Karpas-422 (cell line): ENCODE results near the gene PHC2. TPM values are rescaled to one million over a fixed set of nuclear protein-coding genes. Genes with fewer than 3 reads are reported as not detected.

Source experiments
- DNase-seq: peaks from one replicate; pipeline ENCODE4 v3.0.0-alpha.2; 2015
- H2AFZ ChIP-seq: fragments of 200-600 bp; sonication (generic); 2 replicates; pipeline ENCODE4 v1.6.1; 2014; ENCODE audit warnings: antibody characterized with exemption, low read length, mixed read lengths
- H3K27ac ChIP-seq: fragments of 200-600 bp; sonication (generic); 2 replicates; pipeline ENCODE4 v1.5.1; 2014; ENCODE audit warnings: mild to moderate bottlenecking, low read length, moderate library complexity
- H3K27me3 ChIP-seq: fragments of 200-600 bp; sonication (generic); 2 replicates; pipeline ENCODE4 v1.6.1; 2014; ENCODE audit warnings: low read length, mixed read lengths
- H3K36me3 ChIP-seq: fragments of 200-600 bp; sonication (generic); 2 replicates; pipeline ENCODE4 v1.6.1; 2014; ENCODE audit warnings: low read length, mixed read lengths; ENCODE audit not compliant: insufficient read depth
- H3K4me1 ChIP-seq: fragments of 200-600 bp; sonication (generic); 2 replicates; pipeline ENCODE4 v1.6.1; 2014; ENCODE audit warnings: mild to moderate bottlenecking, low read length, mixed read lengths
- H3K4me2 ChIP-seq: fragments of 200-600 bp; sonication (generic); 2 replicates; pipeline ENCODE4 v1.6.1; 2014; ENCODE audit warnings: low read length, low read depth, mild to moderate bottlenecking; ENCODE audit not compliant: poor library complexity, severe bottlenecking
- H3K4me3 ChIP-seq: fragments of 200-600 bp; sonication (generic); 2 replicates; pipeline ENCODE4 v1.5.1; 2014; ENCODE audit warnings: mild to moderate bottlenecking, antibody characterized with exemption, low read length, mixed read lengths
- H3K79me2 ChIP-seq: fragments of 200-600 bp; sonication (generic); 2 replicates; pipeline ENCODE4 v1.6.1; 2014; ENCODE audit warnings: mild to moderate bottlenecking, low read length, mixed read lengths
- H3K9ac ChIP-seq: fragments of 200-600 bp; sonication (generic); 2 replicates; pipeline ENCODE4 v1.6.0; 2014; ENCODE audit warnings: low read length
- H3K9me2 ChIP-seq: fragments of 200-600 bp; sonication (generic), shearing (Covaris generic); replicated peaks from 2 replicates; pipeline ENCODE4 v1.6.0; 2014; ENCODE audit warnings: mild to moderate bottlenecking, low read length, moderate library complexity; ENCODE audit not compliant: insufficient read depth
- H3K9me3 ChIP-seq: fragments of 300-700, 200-600 bp; sonication (generic); 2 replicates; pipeline ENCODE4 v1.6.1; 2014; ENCODE audit warnings: low read length, mixed read lengths
- H4K20me1 ChIP-seq: fragments of 200-600 bp; sonication (generic); 2 replicates; pipeline ENCODE4 v1.6.1; 2014; ENCODE audit warnings: mild to moderate bottlenecking, antibody characterized with exemption, low read length, low read depth; ENCODE audit not compliant: insufficient read depth
- total RNA-seq: library from RNA; depleted of rRNA; stranded (reverse); fragments of >200 nt; shearing (Covaris generic); gene quantifications from 2 replicates; pipeline ENCODE4 v1.2.3, GENCODE V29; 2014; ENCODE audit warnings: low replicate concordance

Gene PHC2
- total RNA-seq, 1 experiment from 2014 or later: 54.3 TPM

DNA sequence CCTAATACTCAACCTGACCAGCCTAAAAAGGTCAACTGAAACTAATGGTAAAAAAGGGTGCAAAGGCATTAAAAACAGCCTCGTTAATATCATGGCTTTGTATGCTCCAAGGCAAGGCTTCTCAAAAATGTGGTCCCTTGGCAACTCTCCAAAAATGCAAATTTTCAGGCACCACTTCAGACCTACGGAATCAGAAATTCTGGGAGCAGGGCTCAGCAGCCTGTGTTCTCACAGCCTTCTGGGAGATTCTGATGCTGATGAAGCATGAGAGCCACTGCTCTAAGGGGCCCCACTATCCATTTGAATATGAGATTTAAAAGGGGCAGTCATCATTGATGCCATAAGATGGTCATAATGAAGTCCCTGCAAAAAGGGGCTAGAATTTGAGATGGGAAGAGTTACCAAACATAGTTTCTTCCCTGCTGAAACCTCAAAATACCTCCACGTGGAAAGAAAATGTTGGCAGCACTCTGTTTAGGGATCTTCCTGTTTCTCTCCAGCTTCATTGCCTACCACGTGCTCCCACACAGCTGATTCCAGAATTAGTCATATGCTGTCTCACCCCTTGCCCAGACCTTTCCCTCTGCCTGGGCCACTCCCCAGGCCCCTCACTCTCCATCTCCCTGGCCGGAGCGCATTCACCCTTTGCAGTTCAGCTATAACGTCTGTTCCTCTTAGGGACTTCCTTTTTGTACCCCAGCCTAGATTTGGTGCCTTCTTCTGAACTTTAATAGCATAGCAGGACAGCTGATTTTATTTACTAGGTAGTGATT, 46.7 kb downstream of the PHC2 start:
- DNase-seq: peak; percentile 53
- H3K4me2 ChIP-seq: no peak overlapping the region

DNA sequence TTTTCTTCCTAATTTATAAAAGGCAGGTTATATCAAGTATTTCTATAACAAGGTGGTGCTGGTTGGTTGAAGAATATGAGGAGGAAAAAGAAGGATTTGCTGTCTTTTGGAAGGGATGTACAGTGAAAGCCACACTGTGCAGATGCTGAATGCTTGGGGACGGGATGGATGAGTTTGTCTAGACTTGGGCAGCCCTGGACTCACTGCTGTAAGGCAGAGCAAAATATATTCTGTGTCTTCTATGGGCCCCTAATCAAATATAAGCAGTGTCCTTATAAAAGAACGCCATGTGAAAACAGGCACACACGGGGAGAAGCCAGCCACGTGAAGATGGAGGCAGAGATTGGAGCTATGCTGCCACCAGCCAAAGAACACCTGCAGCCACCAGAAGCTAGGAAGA, 47.4 kb downstream of the PHC2 start:
- H3K9me2 ChIP-seq: no peaks in the 10 kb centered on the region
- DNase-seq: no peak
- H3K27me3 ChIP-seq: no peaks in the 10 kb centered on the region
- no peaks in the 10 kb centered on the region for H4K20me1 ChIP-seq
- no peak overlapping the region for H3K4me3 ChIP-seq
- H2AFZ ChIP-seq: no peak overlapping the region
- H3K4me1 ChIP-seq: peaks cover 23% of the 10 kb centered on the region
- H3K27ac ChIP-seq: no peak overlapping the region
- H3K9ac ChIP-seq: no peak overlapping the region
- no peaks in the 10 kb centered on the region for H3K79me2 ChIP-seq
- H3K9me3 ChIP-seq: no peaks in the 10 kb centered on the region
- no peak overlapping the region for H3K4me2 ChIP-seq
- H3K36me3 ChIP-seq: no peaks in the 10 kb centered on the region

More for the DNA sequence above, 46.7 kb downstream of the PHC2 start:
- peaks cover 23% of the 10 kb centered on the region for H3K4me1 ChIP-seq
- no peaks in the 10 kb centered on the region for H3K27me3 ChIP-seq
- no peak overlapping the region for H3K4me3 ChIP-seq
- H3K79me2 ChIP-seq: no peaks in the 10 kb centered on the region
- no peak overlapping the region for H3K27ac ChIP-seq
- H3K9me2 ChIP-seq: no peaks in the 10 kb centered on the region
- no peaks in the 10 kb centered on the region for H4K20me1 ChIP-seq
- no peaks in the 10 kb centered on the region for H3K36me3 ChIP-seq
- H2AFZ ChIP-seq: no peak overlapping the region
- no peaks in the 10 kb centered on the region for H3K9me3 ChIP-seq
- H3K9ac ChIP-seq: no peak overlapping the region

DNA sequence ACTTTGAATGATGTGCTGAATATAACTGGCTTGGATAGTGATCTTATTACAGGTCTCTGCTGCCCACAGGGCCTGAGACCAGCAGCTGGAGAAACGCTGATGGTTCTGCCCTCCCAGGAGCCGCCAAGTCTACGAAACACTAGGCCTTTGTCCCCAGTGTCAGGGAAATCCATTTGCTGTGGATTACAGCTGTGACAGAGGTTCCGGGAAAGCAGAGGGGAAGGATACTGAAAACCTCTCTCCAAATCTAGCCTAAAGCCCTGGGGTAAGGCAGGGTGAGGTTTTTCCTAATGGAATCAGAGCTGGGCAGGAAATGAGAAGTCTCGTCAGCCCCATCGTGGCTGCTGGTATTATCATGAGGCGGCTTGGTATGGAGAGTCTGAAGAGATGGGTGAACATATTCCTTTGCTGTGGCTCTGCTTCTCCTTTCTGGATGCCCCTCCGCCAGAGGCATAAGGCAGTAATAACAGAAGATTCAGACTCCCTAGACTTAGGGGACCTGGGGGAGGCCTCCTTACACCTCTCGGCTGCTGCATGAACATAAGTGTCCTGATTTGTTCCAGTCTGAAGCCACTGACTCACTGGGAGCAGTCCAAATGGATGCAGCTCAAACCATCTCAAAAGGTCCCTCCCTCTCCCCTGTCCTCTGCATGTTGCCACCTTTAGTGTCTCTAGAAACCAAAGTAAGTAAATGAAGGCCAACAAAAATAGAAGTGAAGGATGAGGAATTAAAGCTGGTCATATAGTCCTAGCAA, 48.1 kb downstream of the PHC2 start:
- H3K4me1 ChIP-seq: peaks cover 23% of the 10 kb centered on the region
- no peak overlapping the region for H3K4me2 ChIP-seq
- no peaks in the 10 kb centered on the region for H3K9me2 ChIP-seq
- no peaks in the 10 kb centered on the region for H3K36me3 ChIP-seq
- H2AFZ ChIP-seq: no peak overlapping the region
- no peaks in the 10 kb centered on the region for H3K79me2 ChIP-seq
- no peak overlapping the region for H3K27ac ChIP-seq
- no peaks in the 10 kb centered on the region for H4K20me1 ChIP-seq
- H3K4me3 ChIP-seq: no peak overlapping the region
- no peaks in the 10 kb centered on the region for H3K9me3 ChIP-seq
- no peak overlapping the region for H3K9ac ChIP-seq
- DNase-seq: no peak
- no peaks in the 10 kb centered on the region for H3K27me3 ChIP-seq

DNA sequence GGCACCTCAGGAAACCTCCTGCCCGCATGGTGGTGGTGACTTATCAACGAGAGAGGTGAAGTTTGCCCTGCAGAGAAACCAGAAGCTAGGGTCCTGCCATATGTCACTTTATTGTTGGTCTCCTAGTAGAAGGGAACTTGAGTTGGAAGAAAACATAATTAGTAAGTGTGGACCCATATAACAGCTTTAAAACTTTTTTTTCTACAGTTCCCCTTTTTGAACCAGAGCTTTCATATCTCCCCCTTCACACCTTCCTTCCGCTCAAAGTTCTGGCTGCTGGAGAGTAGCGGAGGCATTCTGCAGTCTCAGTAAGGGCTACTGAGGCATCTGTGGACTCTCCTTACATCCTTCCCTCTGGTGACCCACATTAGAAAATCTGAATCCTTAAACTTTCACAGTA, 48.9 kb downstream of the PHC2 start:
- Histone ChIP-seq H3K4me2 (no peak overlapping the region), H3K79me2 (no peaks in the 10 kb centered on the region)

DNA sequence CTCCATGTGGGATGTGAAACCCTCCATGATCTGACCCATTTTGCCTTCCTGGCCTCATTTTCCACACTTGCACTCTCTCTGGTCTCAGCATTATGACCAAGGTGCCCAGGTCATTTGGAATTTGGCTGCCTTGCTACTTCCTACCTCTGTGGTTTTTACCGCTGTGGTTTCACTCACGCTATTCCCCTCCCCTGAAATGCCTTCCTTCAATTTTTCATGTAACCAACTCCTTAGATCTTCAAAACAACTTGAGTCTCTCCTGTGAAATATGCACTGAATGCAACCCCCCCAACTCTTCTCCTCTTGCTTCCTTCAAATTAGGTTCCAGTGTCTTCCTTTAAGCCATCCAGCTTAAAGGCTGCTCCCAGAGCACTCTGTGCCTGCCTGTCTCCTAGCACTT, 50.1 kb downstream of the PHC2 start:
- Histone ChIP-seq H3K27ac (no peak overlapping the region), H3K4me1 (peaks cover 23% of the 10 kb centered on the region), H2AFZ (no peak overlapping the region), H3K4me2 (no peak overlapping the region), H3K9me3 (no peaks in the 10 kb centered on the region), H3K27me3 (no peaks in the 10 kb centered on the region), H3K9ac (no peak overlapping the region), H3K9me2 (no peaks in the 10 kb centered on the region), H3K4me3 (no peak overlapping the region), H3K36me3 (no peaks in the 10 kb centered on the region), H4K20me1 (no peaks in the 10 kb centered on the region), H3K79me2 (no peaks in the 10 kb centered on the region)
- no peak for DNase-seq

More for the DNA sequence above, 48.9 kb downstream of the PHC2 start:
- H3K4me1 ChIP-seq: peaks cover 23% of the 10 kb centered on the region
- no peak overlapping the region for H2AFZ ChIP-seq
- no peaks in the 10 kb centered on the region for H4K20me1 ChIP-seq
- H3K27me3 ChIP-seq: no peaks in the 10 kb centered on the region
- H3K9ac ChIP-seq: no peak overlapping the region
- no peaks in the 10 kb centered on the region for H3K9me3 ChIP-seq
- no peaks in the 10 kb centered on the region for H3K9me2 ChIP-seq
- no peak for DNase-seq
- H3K4me3 ChIP-seq: no peak overlapping the region
- H3K27ac ChIP-seq: no peak overlapping the region
- no peaks in the 10 kb centered on the region for H3K36me3 ChIP-seq

DNA sequence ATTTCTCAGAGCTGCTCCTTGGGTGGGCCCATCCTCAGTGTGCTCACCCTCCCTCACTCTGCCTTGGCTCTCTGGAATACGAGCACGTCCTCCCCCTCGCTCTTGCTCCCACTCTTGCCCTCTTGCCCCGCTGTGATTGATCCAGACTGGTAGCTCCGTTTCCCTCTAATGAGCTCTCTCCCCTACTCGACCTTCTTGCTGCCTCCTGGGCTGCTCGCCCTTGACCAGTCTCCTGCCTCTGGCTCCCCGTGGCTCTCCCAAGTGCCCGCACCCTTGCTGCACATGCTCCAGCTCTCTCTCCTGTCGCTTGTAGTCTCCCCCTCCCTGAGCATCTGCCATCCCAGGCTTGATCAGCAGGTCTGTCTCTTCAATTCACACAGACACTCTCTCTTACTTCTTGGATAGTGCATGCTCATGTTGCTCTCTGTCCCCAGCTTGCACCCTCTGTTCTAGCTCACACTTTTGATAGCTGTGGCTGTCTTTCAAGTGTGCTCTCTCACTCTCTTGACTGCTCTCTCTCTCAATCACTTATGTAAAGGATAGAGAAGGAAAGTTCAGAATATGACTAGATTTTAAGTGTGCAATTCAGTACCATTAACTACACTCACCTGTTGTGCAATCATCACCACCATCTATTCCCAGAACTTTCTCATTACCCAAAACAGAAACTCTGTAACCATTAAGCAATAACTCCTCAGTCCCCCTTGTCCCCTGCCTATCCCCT, 51.1 kb downstream of the PHC2 start:
- Histone ChIP-seq H3K9me2 (no peaks in the 10 kb centered on the region), H3K27me3 (no peaks in the 10 kb centered on the region), H3K4me1 (peaks cover 28% of the 10 kb centered on the region), H3K4me2 (no peak overlapping the region), H3K9me3 (no peaks in the 10 kb centered on the region), H3K79me2 (no peaks in the 10 kb centered on the region), H4K20me1 (no peaks in the 10 kb centered on the region), H3K36me3 (no peaks in the 10 kb centered on the region), H2AFZ (no peak overlapping the region), H3K27ac (no peak overlapping the region), H3K9ac (no peak overlapping the region), H3K4me3 (no peak overlapping the region)
- no peak for DNase-seq

DNA sequence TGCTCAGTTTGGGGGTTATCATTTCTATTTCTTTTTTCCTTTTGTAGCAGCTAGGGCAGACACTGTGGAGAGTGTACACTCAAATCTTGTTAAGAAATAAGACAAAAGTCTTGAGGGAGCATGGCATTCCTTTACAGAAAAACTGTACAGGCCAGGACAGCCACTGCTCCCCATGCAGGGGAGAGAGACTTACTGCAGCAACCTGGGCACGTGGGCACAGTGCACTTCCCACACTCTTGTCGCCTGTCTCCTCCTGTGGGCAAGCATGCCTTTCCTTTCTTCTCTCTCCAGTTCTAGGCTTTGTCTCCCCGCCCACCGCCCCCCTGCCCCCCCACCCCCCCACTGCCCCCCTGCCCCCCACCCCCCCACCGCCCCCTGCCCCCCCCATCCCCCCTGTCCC, 51.9 kb downstream of the PHC2 start:
- H3K79me2 ChIP-seq: no peaks in the 10 kb centered on the region
- H3K4me2 ChIP-seq: no peak overlapping the region
- no peak overlapping the region for H3K4me3 ChIP-seq
- no peaks in the 10 kb centered on the region for H4K20me1 ChIP-seq
- peak; percentile 60 for DNase-seq
- no peaks in the 10 kb centered on the region for H3K36me3 ChIP-seq
- H3K9me3 ChIP-seq: no peaks in the 10 kb centered on the region
- no peaks in the 10 kb centered on the region for H3K9me2 ChIP-seq
- no peak overlapping the region for H3K27ac ChIP-seq
- H3K9ac ChIP-seq: no peak overlapping the region
- H3K27me3 ChIP-seq: no peaks in the 10 kb centered on the region
- H3K4me1 ChIP-seq: peaks cover 20% of the 10 kb centered on the region
- no peak overlapping the region for H2AFZ ChIP-seq

DNA sequence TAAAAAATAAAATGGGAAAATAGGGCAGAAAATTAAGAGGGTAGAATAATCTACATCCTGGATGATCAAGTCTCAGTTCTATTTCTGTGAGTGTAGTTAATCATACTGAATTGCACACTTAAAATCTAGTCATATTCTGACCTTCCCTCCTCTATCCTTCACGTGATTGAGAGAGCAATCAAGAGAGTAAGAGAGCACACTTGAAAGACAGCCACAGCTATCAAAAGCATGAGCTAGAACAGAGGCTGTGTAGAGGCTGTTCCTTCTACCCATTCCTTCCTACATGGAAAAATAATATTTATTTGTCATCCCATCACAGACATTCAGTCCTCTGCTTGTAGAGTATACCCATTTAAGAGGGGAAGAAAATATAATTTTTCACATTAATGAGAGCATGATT, 52.4 kb downstream of the PHC2 start:
- no peaks in the 10 kb centered on the region for H3K9me3 ChIP-seq
- H3K27me3 ChIP-seq: no peaks in the 10 kb centered on the region

More for the DNA sequence above, 52.4 kb downstream of the PHC2 start:
- H3K79me2 ChIP-seq: no peaks in the 10 kb centered on the region
- no peak for DNase-seq
- H3K36me3 ChIP-seq: no peaks in the 10 kb centered on the region
- no peak overlapping the region for H3K4me3 ChIP-seq
- peaks cover 15% of the 10 kb centered on the region for H3K4me1 ChIP-seq
- H3K27ac ChIP-seq: no peak overlapping the region
- no peaks in the 10 kb centered on the region for H3K9me2 ChIP-seq
- H2AFZ ChIP-seq: no peak overlapping the region
- no peak overlapping the region for H3K9ac ChIP-seq
- H3K4me2 ChIP-seq: no peak overlapping the region
- no peaks in the 10 kb centered on the region for H4K20me1 ChIP-seq
